ENCODE data around the gene UBIAD1.
"Not testable (repeated sequence)": the region's sequence is repeated elsewhere in the genome, so short reads cannot be mapped to it uniquely, and the experiment has no call there.

UBIAD1 gene

DNA sequence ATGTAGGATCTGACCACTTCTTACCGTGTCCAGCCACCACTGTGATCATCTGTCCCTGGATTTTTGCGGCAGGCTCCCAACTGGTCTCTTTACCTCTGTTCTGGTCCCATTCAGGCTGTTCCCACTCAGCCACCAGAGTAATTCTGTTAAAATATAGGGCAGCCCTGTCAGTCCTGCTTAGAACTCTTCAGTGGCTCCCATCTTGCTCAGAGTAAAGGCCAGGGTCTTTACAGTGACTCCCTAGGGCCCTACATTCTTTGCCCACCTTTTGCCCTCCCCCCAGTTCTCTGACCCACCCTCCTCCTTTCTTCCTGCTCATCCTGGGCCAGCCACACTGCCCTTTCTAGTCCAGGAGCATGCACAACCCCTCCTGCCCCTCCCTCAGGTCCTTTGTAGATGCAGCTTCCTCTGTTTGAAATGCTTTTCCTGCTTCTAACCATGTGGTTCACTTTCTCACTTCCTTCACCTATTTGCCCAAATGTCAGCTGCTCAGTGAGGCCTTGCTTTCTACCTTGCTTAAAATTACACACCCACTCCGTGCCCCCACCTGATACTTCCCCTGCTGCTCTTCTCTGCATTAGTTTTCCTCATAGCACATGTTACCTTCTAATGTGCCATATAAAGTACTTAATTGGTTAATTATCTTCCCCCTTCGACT is 7.8 kb downstream of the UBIAD1 start:
- no peak for DNase-seq

DNA sequence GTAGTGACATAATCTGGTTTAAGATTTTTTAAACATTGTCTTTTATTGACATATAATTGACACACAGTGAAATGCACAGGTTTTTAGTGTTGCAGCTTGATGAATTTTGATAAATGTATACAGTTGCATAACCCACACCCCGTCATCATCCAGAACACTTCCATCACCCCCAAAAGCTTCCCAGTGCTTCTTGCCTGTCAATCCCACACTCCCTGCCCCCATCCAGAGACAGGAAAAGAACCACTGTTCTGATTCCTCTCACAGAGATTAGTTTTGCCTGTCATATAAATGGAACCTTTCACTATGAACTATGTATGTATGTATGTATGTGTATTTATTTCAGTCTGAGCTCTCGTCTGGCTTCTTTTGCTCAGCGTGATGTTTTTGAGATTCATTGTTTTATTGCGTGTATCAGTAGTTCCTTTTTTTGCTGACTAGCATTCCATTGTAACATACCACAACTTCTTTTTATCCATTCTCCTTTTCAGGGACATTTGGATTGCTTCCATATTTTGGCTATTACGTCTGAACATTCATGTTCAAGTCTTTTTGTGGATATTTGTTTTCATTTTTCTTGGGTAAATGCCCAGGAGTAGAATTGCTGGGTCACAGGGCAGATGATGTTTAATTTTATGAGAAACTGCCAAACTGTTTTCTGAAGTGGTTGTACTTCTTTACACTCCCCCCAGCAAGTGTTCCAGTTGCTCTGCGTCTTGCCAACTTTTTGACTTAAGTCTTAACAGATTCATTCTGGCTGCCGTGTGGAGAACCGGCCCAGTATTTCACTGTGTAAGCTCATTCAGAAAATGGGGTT is 8.7 kb downstream of the UBIAD1 start:
- peak; percentile 48 for DNase-seq

- DNase-seq, result no peak
Observed at GRCh38 chr1:11283151-11283550, 10.2 kb downstream of the UBIAD1 start.

DNA sequence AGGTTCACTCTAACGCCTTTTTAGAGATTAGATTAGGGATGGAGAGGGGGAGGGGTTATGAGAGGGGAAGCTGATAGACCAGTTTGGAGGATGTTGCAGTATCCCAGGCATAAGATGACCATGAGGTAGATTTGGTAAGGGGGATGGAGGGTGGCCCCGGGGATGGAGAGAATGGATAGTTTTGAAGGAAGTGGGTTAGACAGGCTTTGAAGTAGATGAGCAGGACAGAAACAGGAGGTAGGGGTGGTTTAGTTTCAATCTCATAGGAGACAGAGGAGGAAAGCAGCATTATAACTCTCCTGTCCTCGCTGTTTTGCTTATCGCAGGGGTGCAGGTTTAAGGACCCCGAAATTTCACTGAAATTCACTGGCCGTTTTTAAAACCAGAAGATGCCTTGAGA is 11.8 kb downstream of the UBIAD1 start:
- no peak for DNase-seq

DNA sequence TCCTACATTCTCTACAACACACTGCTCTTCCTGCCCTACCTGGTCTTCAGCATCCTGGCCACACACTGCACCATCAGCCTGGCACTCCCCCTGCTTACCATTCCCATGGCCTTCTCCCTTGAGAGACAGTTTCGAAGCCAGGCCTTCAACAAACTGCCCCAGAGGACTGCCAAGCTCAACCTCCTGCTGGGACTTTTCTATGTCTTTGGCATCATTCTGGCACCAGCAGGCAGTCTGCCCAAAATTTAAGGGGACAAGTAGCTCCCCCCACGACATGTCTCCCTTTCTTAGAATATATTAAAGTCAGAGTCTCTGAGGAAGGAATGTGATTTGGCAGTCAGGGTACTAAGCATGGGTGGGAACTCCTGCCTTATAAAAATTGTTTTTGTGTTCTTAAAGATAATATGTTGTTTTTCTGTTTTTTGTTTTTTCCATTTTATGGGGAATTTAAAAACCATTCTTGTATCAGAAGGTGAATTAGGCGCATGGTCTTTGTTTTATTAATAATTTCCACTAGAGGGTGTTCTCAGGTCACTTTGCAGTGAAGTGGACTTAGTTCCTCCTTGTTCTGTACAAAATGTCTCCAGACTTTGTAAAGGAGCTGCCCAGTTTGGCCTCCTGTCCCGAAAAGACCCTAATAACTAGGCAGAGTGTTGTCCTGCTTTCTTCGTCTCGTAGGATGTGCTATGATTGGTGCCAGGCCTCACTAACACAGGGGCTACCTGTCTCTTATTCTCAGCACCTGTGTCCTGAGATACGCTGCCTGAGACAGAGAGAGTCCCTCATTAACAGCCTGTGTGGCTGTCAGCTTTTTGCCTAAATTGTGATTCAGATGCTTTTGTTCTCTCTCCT is 13.1 kb downstream of the UBIAD1 start:
- no peak for DNase-seq

DNA sequence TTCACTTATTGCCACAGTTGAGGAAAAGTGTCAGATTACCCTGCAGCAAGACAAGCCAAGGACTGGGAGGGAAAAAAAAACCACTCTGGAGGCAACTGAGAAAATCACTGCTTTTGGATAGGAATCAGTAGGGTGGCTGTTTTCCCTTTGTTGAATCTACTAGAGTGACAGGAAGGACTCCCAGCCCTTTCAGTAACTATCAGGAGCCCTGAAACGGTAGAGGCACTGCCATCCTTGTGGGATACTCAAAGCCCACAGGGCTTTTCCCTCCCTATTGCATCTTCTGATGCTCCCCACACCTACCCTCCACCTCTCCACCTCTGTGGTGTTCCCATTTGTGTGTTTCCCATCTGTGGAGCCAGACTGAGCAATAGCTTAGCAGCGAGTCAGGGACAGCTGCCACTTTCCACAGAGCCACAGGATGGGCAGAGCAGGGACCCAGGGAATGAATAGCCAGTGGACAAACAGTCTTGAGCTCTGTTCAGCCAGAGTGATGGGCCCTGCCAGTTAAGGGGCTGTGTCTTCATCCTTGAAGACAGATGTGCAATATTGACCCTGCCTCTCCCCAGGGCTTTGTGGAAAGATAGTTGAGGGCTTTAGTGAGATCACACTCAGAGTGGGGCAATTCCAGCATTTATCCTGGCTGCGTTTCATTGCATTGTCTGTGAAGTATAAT is 13.9 kb downstream of the UBIAD1 start:
- no peak for DNase-seq

- DNase-seq, result no peak
Observed at GRCh38 chr1:11289064-11289463, 16.1 kb downstream of the UBIAD1 start.

GRCh38 chr1:11291049-11291448 is 18.1 kb downstream of the UBIAD1 start:
- DNase-seq, result no peak

GRCh38 chr1:11293856-11294255 is 20.9 kb downstream of the UBIAD1 start:
- no peak for DNase-seq

DNA sequence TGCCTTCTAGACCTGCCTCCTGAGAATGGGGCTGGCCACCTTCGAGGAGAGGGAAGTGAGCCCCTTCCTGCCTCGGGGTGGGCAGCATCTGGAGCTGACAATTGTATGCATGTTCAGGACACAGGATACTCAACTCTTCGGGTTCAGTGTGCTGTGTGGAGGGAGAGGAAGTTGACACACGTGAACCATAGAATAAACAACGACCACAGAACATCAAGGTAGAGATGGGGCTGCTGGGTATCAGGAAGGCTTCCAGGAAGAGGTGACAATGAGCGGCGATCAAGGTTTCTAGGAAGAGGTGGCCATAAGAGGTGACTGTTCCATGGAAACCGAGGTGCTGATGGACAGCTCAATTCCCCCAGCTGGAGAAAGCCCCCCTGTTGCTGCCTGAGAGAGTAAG is 22.0 kb downstream of the UBIAD1 start:
- no peak for DNase-seq

DNA sequence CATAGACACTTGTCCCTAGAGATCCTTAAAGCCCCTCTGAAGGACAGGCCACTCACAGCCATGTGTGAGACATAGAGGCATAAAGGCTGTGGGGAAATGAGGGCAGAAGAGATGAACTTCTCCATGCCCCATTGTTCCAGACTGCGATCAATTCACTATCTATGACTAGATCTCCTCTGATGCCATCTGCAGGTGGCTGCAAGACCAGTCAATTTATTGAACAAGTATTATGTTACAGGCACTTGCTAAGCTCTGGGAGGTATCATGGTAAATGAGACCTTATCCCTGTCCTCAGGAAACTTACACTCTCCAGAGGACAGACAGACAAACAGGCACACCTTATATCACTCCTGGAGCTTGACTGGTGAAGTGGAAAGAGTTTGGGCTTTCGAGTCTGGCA is 22.9 kb downstream of the UBIAD1 start:
- no peak for DNase-seq

DNA sequence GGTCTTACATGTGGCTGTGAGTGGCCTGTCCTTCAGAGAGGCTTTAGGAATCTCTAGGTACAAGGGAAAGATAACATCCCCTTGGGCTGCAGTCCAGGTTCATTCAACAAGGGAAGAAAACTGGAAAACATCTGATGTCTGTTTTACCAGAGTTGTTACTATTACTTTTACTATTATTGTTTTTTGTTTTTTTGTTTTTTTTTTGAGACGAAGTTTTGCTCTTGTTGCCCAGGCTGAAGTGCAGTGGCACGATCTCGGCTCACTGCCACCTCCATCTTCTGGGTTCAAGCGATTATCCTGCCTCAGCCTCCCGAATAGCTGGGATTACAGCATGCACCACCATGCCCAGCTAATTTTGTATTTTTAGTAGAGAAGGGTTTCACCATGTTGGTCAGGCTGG is 24.8 kb downstream of the UBIAD1 start:
- not testable (repeated sequence) for DNase-seq

GRCh38 chr1:11298390-11299224 is 25.6 kb downstream of the UBIAD1 start:
- no peak for DNase-seq

GRCh38 chr1:11299225-11299574 is 26.2 kb downstream of the UBIAD1 start:
- DNase-seq, result no peak

- DNase-seq, result no peak
Observed at GRCh38 chr1:11301601-11302000, 28.6 kb downstream of the UBIAD1 start.

GRCh38 chr1:11302366-11302765 is 29.4 kb downstream of the UBIAD1 start:
- no peak for DNase-seq

- DNase-seq, result not testable (repeated sequence)
Observed at GRCh38 chr1:11305516-11305915, 32.5 kb downstream of the UBIAD1 start.

DNA sequence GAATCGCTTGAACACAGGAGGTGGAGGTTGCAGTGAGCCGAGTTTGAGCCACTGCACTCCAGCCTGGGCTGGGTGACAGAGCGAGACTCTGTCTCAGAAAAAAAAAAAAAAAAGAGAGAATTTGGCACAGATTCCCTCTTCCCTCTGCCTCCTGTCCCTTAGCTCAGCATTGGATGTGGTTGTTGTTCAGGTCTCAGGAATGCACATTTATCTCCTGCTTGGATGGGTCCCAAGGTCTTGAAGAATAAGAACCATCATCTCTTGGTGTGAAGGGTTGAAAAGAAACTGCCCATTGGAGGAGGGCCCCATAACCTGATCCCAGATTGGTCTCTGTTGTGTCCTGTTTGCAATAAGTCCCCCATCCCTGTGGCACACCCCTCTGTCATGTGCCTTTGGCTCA is 34.9 kb downstream of the UBIAD1 start:
- no peak for DNase-seq

DNA sequence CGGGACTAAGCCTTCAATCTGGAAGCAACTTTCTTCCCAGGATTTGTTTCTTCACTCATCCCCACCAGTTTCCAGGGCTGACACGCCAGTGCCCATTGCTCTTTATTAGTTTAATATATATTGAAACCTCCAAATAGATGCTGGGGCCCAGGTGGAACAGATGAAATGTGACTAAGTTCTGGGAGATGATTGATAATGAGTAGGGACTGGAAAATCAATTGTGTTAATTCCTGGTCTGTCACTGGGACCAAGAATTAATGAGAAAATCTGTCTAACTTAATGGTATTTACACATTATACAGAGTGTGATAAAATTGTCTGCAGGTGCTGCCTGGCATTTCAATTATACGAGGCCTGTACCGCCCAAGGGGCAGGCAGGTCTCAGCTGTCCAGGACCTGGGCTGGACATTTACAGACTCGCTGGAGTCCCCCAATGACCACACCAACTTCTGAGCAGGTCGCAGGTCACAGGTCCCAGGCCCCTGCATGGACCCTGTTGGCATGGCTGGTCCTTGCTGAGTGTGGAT is 35.8 kb downstream of the UBIAD1 start:
- no peak for DNase-seq

DNA sequence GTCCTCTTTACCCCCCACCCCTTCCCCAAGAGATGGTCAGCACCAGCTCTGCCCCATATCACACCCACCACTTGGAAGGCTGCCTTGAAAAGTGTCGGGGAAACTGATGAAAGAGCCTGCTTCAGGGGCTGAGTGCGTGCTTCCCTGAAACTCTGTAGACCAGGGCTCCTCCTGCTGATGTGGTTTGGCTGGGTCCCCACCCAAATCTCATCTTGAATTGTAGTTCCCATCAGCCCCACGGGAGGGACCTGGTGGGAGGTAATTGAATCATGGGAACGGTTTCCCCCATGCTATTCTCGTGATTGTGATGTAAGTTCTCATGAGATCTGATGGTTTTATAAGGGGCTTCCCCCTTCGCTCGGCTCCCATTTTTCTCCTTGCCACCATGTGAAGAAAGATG is 36.4 kb downstream of the UBIAD1 start:
- DNase-seq, result no peak

- DNase-seq, result no peak
Observed at GRCh38 chr1:11311816-11312755, 39.1 kb downstream of the UBIAD1 start.

Measured in amniotic stem cell (primary cell).